ENCODE results near the gene POLR1H. TPM values are rescaled to one million over a fixed set of nuclear protein-coding genes. Genes with fewer than 3 reads are reported as not detected.

POLR1H gene
- total RNA-seq, 2 donors from 2014 or later = 7.6 to 18.7 TPM

- no peaks in the 10 kb centered on the region for H3K36me3 ChIP-seq (replicated peaks in 1 of 2; ENCODE audit: insufficient read depth in 1 of 2, low read depth in 2 of 2)
- ATAC-seq = no peak
- 53 to 74% methylated on average over 2 of the region's 2 CpGs for WGBS, 2 donors
- no peaks in the 10 kb centered on the region for H3K9me3 ChIP-seq
- intact Hi-C loops (cut with DNase I) = no loop called here
- H3K27ac ChIP-seq = no peak overlapping the region
- no peaks in the 10 kb centered on the region for H3K27me3 ChIP-seq
- no peak overlapping the region for H3K4me3 ChIP-seq
- no peak for DNase-seq
- TF ChIP-seq CTCF (IDR thresholded peaks at IDR 0.05) = no peak
- peaks cover 38% of the 10 kb centered on the region for H3K4me1 ChIP-seq
These were observed 2.2 kb downstream of the POLR1H start for GRCh38 chr6:30063315-30063714.

- Histone ChIP-seq H3K9me3 (no peaks in the 10 kb centered on the region), H3K4me1 (peaks cover 29% of the 10 kb centered on the region), H3K36me3 (replicated peaks in 1 of 2; ENCODE audit: insufficient read depth in 1 of 2, low read depth in 2 of 2) (peaks cover 0 to 2% of the 10 kb centered on the region in 2 donors), H3K27me3 (no peaks in the 10 kb centered on the region), H3K27ac (peak overlapping the region; percentile 63 to 91 (median 81)), H3K4me3 (peak overlapping the region in 1 of 2 donors; percentile 8)
- WGBS, 2 donors = 3 to 4% methylated on average over 4 of the region's 4 CpGs
- DNase-seq (no peak), ATAC-seq (no peak)
- intact Hi-C loops (cut with DNase I) = no loop called here
- TF ChIP-seq CTCF (IDR thresholded peaks at IDR 0.05) = no peak
- TF ChIP-seq POLR2A (IDR thresholded peaks at IDR 0.05) = no peak
These were observed 5.0 kb downstream of the POLR1H start for GRCh38 chr6:30066082-30066481.

DNA sequence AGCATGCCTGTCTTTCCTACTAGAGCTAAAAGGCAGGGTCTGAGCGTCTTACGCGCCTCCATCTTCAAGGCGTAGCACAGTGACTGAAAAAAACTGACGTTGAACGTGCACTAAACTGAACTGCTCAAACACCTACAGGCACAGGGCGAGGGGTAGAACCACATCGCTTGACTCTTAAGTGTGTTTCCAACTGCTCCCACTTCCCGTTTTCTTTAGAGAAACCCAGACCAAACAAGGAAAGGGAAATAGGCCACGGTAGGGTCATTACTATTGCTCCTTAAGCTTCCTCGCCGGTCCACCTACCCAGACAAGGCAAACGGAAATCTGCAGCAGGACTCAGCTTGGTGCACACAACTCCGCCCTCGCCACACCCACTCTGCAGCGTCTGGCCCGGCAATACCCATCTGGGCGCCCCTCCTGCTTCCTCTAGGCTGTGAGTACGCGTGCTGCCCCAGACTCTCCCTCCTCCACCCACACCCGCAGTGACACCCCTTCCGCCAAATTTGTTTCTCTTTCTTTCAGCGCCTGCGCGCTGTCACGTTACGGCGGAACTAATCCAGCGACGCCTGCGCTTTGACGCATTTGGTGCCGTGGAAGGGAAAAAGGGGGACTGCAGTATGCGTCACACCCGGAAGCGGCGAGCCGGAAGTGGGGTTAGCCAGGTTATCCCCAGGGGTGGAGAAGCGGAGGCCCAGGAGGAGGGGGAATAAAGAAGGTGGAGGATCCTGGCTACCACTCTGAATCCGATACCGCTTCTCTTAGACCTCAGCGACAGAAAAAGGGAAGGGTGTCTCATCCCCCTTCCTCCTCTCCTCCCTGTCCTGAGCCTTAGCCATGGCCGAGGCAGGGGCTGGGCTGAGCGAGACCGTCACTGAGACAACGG is 5.8 kb downstream of the POLR1H start, which contains the start of gene PPP1R11:
PPP1R11 (plus strand) TSS at position 622 of the 883 bp plus-strand sequence; CDS start at position 835, 213 bp downstream.
- peak in 1 of 7 experiments; percentile 12 for TF ChIP-seq CTCF (IDR thresholded peaks at IDR 0.05)
- peak; percentile 59 to 94 (median 93) for TF ChIP-seq POLR2A (IDR thresholded peaks at IDR 0.05)
- 0 to 1% methylated on average over 32 to 46 of the region's 46 CpGs for WGBS, 2 donors
- Histone ChIP-seq H3K27me3 (no peaks in the 10 kb centered on the region), H3K27ac (peak within 1 kb of the TSS; percentile 63 to 91 (median 81)), H3K9me3 (no peaks in the 10 kb centered on the region), H3K4me3 (peak within 1 kb of the TSS; percentile 49 to 83), H3K4me1 (peaks cover 29% of the 10 kb centered on the region), H3K36me3 (replicated peaks in 1 of 2; ENCODE audit: insufficient read depth in 1 of 2, low read depth in 2 of 2) (peaks cover 0 to 2% of the 10 kb centered on the region in 2 donors)
- peak; percentile 96 for ATAC-seq
- DNase-seq = peak; percentile 97 to 99 (median 98)
- intact Hi-C loops (cut with DNase I) = no loop called here

DNA sequence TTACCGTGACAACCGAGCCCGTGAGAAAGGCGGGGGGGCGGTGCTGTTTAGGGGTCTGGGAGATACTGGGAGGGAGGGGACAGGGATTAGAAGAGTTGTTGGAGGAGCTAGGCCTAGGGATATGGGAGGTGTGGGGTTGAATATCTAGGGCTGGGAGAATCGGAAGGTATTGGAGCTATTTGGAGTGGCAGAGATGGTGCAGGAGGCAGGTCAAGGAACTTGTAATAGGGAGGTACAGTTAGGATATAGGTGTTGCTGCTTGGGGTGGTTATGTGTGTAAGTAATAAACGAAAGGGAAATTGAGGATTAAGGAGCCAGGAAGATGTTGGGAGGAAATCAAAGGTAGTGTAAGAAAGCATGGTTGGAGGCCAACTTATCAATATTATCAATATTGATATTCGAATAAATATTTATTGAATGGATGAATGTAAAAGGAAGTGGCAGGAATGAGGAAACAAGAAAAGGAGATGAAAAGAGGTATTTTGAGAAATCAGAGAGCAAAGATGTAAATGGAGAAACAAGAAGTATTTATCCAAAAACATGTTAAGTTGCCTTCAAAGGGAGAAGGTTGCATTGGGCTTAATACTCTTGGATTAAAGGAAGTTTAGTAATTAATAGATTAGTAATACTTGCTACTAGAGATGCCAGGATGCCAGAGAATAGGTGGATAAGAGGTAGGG is 6.5 kb downstream of the POLR1H start:
- DNase-seq (no peak), ATAC-seq (peak; percentile 1)
- Histone ChIP-seq H3K27ac (peak overlapping the region; percentile 63 to 91 (median 81)), H3K36me3 (replicated peaks in 1 of 2; ENCODE audit: insufficient read depth in 1 of 2, low read depth in 2 of 2) (peaks cover 0 to 2% of the 10 kb centered on the region in 2 donors), H3K9me3 (no peaks in the 10 kb centered on the region), H3K4me1 (peaks cover 24% of the 10 kb centered on the region), H3K27me3 (no peaks in the 10 kb centered on the region), H3K4me3 (peak overlapping the region; percentile 49 to 83)
- WGBS, 2 donors = 6 to 7% methylated on average over 8 of the region's 8 CpGs
- intact Hi-C loops (cut with DNase I) = no loop called here
- TF ChIP-seq POLR2A (IDR thresholded peaks at IDR 0.05) (no peak), CTCF (IDR thresholded peaks at IDR 0.05) (no peak)
